ENCODE results near the gene SLC17A7.
"Not testable (repeated sequence)": the region's sequence is repeated elsewhere in the genome, so short reads cannot be mapped to it uniquely, and the experiment has no call there.

The SLC17A7 gene

GRCh38 chr19:49474542-49474924 is 33.2 kb upstream of the SLC17A7 start:
- H3K27ac ChIP-seq: no peak overlapping the region
- no peak for TF ChIP-seq ZFX (IDR thresholded peaks at IDR 0.05; ENCODE audit: borderline replicate concordance)
- TF ChIP-seq, protein P1, sequence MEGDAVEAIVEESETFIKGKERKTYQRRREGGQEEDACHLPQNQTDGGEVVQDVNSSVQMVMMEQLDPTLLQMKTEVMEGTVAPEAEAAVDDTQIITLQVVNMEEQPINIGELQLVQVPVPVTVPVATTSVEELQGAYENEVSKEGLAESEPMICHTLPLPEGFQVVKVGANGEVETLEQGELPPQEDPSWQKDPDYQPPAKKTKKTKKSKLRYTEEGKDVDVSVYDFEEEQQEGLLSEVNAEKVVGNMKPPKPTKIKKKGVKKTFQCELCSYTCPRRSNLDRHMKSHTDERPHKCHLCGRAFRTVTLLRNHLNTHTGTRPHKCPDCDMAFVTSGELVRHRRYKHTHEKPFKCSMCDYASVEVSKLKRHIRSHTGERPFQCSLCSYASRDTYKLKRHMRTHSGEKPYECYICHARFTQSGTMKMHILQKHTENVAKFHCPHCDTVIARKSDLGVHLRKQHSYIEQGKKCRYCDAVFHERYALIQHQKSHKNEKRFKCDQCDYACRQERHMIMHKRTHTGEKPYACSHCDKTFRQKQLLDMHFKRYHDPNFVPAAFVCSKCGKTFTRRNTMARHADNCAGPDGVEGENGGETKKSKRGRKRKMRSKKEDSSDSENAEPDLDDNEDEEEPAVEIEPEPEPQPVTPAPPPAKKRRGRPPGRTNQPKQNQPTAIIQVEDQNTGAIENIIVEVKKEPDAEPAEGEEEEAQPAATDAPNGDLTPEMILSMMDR (IDR thresholded peaks at IDR 0.05): no peak

DNA sequence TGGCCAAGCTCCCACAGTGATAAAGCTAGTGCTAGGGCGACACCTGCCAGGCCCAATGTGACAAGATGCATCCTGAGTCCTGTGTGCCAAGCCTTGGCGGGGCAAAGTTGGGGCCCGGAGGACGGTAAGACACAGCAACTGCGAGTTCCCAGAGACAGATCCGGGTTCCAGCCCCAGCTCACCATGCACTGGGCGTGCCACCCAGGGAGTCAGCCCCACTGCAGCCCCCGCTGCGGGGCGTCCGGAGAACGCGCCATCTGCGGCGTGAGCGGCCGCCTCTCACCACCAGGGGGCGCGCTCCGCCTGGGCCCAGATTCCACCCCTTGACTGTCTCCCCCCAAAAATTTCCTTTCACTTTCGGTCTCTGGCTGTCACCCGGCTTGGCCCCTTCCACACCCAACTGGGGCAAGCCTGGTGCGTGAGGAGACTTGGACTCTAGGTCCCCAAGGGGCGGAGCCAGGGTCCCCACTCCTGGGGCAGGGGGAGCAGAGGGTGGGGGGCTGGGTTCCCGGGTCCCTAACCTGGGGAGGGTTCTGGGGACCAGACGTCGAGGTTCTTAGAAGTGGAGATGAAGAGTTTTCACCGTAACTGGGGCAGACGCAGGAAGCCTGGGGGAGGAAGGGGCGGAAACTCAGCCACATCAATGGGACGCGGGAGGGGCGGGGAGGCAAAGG is 32.7 kb upstream of the SLC17A7 start, which contains the start of gene FLT3LG:
FLT3LG (plus strand) TSS at position 348 of the 674 bp plus-strand sequence. CDS start 425 bp downstream, outside the sequence.
- no peak within 1 kb of the TSS for H3K27ac ChIP-seq

DNA sequence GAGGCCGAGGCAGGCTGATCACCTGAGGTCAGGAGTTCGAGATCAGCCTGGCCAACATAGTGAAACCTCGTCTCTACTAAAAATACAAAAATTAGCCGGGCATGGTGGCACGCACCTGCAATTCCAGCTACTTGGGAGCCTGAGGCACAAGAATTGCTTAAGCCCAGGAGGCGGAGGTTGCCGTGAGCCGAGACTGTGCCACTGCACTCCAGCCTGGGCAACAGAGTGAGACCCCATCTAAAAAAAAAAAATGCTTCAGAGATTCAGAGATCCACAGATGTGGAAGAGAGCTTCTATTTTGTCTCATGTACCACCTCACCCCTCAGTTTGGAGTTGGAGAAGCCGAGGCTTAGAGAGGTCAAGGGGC is 32.2 kb upstream of the SLC17A7 start:
- not testable (repeated sequence) for H3K27ac ChIP-seq

More for the DNA sequence above, 32.7 kb upstream of the SLC17A7 start, which contains the start of gene FLT3LG:
- no peak for TF ChIP-seq ZFX (IDR thresholded peaks at IDR 0.05; ENCODE audit: borderline replicate concordance)
- TF ChIP-seq, protein P1 (IDR thresholded peaks at IDR 0.05): peak; percentile 99

DNA sequence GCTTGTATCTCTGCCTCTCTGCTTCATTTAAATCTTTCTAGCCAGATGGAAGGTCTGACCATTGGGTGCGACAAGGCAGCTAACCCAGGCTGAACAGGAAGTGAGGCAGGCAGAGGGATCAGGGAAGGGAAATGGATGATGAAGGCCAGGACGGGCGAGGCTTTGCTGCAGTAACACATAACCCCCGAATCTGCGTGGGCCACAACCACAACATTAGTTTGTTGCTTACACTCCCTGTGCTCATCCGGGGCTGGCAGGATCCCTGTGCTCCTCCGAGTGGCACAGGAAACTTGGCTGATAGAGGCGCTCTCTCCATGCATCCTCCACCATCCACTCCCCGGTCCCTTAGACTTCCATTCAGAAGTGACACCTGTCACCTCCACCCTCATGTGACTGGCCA is 31.6 kb upstream of the SLC17A7 start:
- H3K27ac ChIP-seq: no peak overlapping the region
- no peak for TF ChIP-seq ZFX (IDR thresholded peaks at IDR 0.05; ENCODE audit: borderline replicate concordance)
- TF ChIP-seq, protein P1 (IDR thresholded peaks at IDR 0.05): no peak

DNA sequence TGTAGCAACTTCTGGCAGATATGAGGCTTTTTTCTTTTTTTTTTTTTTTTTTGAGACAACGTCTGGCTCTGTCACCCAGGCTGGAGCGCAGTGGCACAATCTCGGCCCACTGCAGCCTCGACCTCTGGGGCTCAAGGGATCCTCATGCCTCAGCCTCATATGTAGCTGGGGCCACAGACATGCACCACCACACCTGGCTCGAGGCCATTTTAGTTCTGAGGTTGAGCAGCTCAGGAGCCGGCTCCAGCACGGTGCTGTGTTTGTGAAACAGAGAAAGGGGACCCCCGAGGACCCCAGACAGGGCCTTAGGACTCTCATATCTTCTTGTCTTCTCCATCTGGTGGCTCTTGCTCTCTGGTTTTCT is 29.3 kb upstream of the SLC17A7 start:
- H3K27ac ChIP-seq: no peak overlapping the region
- TF ChIP-seq ZFX (IDR thresholded peaks at IDR 0.05; ENCODE audit: borderline replicate concordance): no peak
- TF ChIP-seq, protein P1 (IDR thresholded peaks at IDR 0.05): no peak

DNA sequence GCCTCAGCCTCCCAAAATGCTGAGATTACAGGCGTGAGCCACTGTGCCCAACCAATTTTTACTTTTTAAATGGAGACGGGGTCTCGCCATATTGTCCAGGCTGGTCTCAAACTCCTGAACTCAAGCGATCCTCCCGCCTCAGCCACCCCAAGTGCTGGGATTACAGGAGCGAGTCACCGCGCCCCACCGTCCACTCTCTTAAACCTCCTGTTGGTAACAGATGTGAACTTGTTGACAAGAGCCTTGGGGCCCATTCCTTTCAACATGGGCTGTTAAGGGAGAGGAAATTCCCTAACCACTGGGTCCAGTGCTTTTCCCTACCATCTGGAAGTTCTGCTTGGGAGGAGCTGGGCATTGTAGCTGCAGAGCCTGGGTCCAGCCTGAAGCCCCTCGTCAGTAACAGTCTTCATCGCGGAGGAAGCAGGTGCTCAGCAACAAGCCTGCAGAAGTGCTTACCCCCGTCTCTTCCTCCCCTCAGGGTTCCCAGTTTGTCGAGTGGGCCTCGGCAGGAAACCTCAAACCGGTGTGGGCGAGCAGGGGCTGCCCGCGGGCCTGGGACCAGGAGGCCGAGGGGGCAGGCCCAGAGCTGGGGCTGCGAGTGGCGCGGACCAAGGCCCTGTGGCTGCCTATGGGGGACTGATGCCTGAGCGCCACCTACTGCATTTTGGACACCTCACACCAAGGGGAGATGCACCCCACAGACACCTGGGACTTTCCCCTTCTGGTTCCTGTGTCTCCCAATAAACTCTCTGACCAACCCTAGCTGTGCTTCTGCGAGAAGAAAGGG is 28.7 kb upstream of the SLC17A7 start:
- no peak overlapping the region for H3K27ac ChIP-seq
- no peak for TF ChIP-seq ZFX (IDR thresholded peaks at IDR 0.05; ENCODE audit: borderline replicate concordance)
- TF ChIP-seq, protein P1 (IDR thresholded peaks at IDR 0.05): 0 out of 2 replicates have a peak, but pooled peaks have one; percentile 6

DNA sequence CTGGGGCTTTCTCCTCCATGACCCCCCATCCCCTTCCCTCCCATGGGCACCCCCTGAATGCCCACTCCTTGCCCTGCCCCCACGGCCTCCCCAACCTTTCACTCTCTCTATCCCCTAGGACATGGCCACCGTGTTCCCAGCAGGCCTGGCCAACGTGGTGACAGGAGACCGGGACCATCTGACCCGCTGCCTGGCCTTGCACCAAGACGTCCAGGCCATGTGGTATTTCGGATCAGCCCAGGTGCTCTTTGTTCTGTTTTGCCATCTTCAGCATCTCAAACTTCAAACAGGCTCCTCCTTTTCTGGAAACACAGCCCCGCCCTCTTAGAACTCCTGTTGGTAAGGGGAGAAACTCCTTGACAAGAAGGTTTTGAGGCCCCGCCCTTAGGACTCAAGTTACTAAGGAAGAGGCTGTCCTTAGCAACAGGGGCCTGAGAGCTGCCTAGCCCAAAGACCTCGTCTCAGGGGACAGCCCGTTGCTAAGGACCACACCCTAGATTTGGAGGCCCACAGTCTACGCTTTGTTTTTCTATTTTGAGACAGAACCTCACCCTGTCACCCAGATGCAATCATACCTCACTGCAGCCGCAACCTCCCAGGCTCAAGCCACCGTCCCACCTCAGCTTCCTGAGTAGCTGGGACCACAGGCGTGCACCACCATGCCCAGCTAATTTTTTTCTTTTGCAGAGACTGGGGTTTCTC is 27.6 kb upstream of the SLC17A7 start:
- TF ChIP-seq ZFX (IDR thresholded peaks at IDR 0.05; ENCODE audit: borderline replicate concordance): no peak
- TF ChIP-seq, protein P1 (IDR thresholded peaks at IDR 0.05): no peak
- peak overlapping the region; percentile 67 for H3K27ac ChIP-seq
